ENCODE data around the gene SMIM8. TPM values are rescaled to one million over a fixed set of nuclear protein-coding genes. Genes with fewer than 3 reads are reported as not detected.
A peak's percentile ranks its signal among the peaks of the same experiment; 100 is the strongest.

Gene SMIM8
- total and polyA plus RNA-seq, 2 of the 4 experiments (the other 2 are of a cell fraction), result 2.7 to 3.6 TPM

GRCh38 chr6:87308970-87309369 lies 13.4 kb upstream of the SMIM8 start:
- no peak overlapping the region for H3K9ac ChIP-seq (ENCODE audit: low read depth, low read length)
- DNase-seq (peak; percentile 4), ATAC-seq (ENCODE audit: low read depth) (no peak)
- peaks cover 8% of the 10 kb centered on the region for H3K27me3 ChIP-seq (ENCODE audit: control insufficient read depth, insufficient read depth, low read length)
- H3K27ac ChIP-seq (ENCODE audit: insufficient read depth, low read length), result no peak overlapping the region
- H2AK9ac ChIP-seq (replicated peaks; ENCODE audit: low read depth, low read length, poor library complexity), result no peak overlapping the region
- no peaks in the 10 kb centered on the region for H4K20me1 ChIP-seq (ENCODE audit: insufficient read depth, low read length)
- H2AFZ ChIP-seq (replicated peaks; ENCODE audit: low read length, poor library complexity), result no peak overlapping the region
- no peak overlapping the region for H3K4ac ChIP-seq (ENCODE audit: low read depth, low read length)
- H3K9me1 ChIP-seq (ENCODE audit: insufficient read depth, low read length), result no peaks in the 10 kb centered on the region
- intact Hi-C loops (cut with micrococcal nuclease), result no loop called here
- no peaks in the 10 kb centered on the region for H3K4me1 ChIP-seq (ENCODE audit: control insufficient read depth, insufficient read depth, low read length)
- no peaks in the 10 kb centered on the region for H3K79me1 ChIP-seq (ENCODE audit: low read depth in 1 of 2, low read length in 2 of 2)
- no peak overlapping the region for H2BK15ac ChIP-seq (ENCODE audit: low read depth, low read length)
- CTCF ChIA-PET, result interaction anchor here (0.5 kb wide), 1 partner anchor 34 kb away, joined by 3 read pairs; no protein-coding TSS in a partner anchor
- BruUV-seq (replicated peaks), result no TSS peak
- no peak overlapping the region for H2BK20ac ChIP-seq (ENCODE audit: low read depth, low read length)
- TF ChIP-seq MXI1 (IDR thresholded peaks at IDR 0.05; ENCODE audit: borderline replicate concordance, low read depth, low read length), result no peak
- no peak for TF ChIP-seq RFX5 (IDR thresholded peaks at IDR 0.05; ENCODE audit: low read depth, low read length)
- no peak for TF ChIP-seq CHD1 (IDR thresholded peaks at IDR 0.05; ENCODE audit: low read depth, low read length)
- TF ChIP-seq SMC3 (IDR thresholded peaks at IDR 0.05; ENCODE audit: low read depth, low read length), result no peak
- TF ChIP-seq RCOR1 (IDR thresholded peaks at IDR 0.05; ENCODE audit: insufficient replicate concordance, low read length), result no peak
- TF ChIP-seq CTCF (conservative IDR thresholded peaks at IDR 0.05; ENCODE audit: low read depth, low read length), result no peak
- TF ChIP-seq FOS (IDR thresholded peaks at IDR 0.05; ENCODE audit: low read depth, low read length), result no peak
- no peak for TF ChIP-seq NFE2L2 (IDR thresholded peaks at IDR 0.05; ENCODE audit: low read depth, low read length)
- TF ChIP-seq POLR2A (IDR thresholded peaks at IDR 0.05; ENCODE audit: low read depth, low read length), result no peak
- no peak overlapping the region for H3K4me2 ChIP-seq (ENCODE audit: low read depth, low read length)
- H2AK5ac ChIP-seq (ENCODE audit: low read depth, low read length), result no peak overlapping the region
- no peak overlapping the region for H3K18ac ChIP-seq (ENCODE audit: low read depth, low read length)
- H2BK5ac ChIP-seq (ENCODE audit: low read depth, low read length, poor library complexity, severe bottlenecking), result no peak overlapping the region
- H4K8ac ChIP-seq (ENCODE audit: low read depth in 2 of 2, low read length in 2 of 2), result no peak overlapping the region
- H3K56ac ChIP-seq (ENCODE audit: extremely low read depth, insufficient read depth, low read length), result no peak overlapping the region
- no peak overlapping the region for H2BK120ac ChIP-seq (ENCODE audit: low read depth, low read length)
- 40% methylated on average over 2 of the region's 4 CpGs; no CpG with 5 or more reads in 1 of the 2 experiments for WGBS, 2 experiments (ENCODE audit: extremely low coverage in 2 of 2, insufficient read length in 1 of 2)
- no peak overlapping the region for H4K5ac ChIP-seq (ENCODE audit: low read depth, low read length)
- H3K9me3 ChIP-seq (ENCODE audit: control insufficient read depth, insufficient read depth, low read length), result no peaks in the 10 kb centered on the region
- no peak overlapping the region for H3K23ac ChIP-seq (ENCODE audit: low read depth, low read length)
- no peak overlapping the region for H3K14ac ChIP-seq (replicated peaks; ENCODE audit: low read depth, low read length)
- dilution Hi-C loops (cut with HindIII; ENCODE audit: low sequenced_read_pairs, unreplicated experiment), result no loop called here
- no peaks in the 10 kb centered on the region for H3K36me3 ChIP-seq (ENCODE audit: control insufficient read depth, insufficient read depth, low read length)
- POLR2A ChIA-PET (ENCODE audit: unreplicated experiment), result no interaction called here
- no peak overlapping the region for H3K4me3 ChIP-seq (ENCODE audit: insufficient read depth, low read depth, low read length)
- in situ Hi-C loops (cut with MboI; ENCODE audit: low sequenced_read_pairs), result no loop called here
- no peak overlapping the region for H4K91ac ChIP-seq (ENCODE audit: insufficient read depth, low read depth, low read length)

All from IMR-90 (cell line).